SIG-M5 treated with dmso at 0.1 percent for 504 hours (cell line): ENCODE measurements around the gene NHLRC1.
"Not testable (repeated sequence)": the region's sequence is repeated elsewhere in the genome, so short reads cannot be mapped to it uniquely, and the experiment has no call there.

Source experiments
- DNase-seq: peaks from one replicate; lab custom pipeline; 2025; ENCODE audit not compliant: unreplicated experiment; lab: John Stamatoyannopoulos, UW

Gene NHLRC1

DNA sequence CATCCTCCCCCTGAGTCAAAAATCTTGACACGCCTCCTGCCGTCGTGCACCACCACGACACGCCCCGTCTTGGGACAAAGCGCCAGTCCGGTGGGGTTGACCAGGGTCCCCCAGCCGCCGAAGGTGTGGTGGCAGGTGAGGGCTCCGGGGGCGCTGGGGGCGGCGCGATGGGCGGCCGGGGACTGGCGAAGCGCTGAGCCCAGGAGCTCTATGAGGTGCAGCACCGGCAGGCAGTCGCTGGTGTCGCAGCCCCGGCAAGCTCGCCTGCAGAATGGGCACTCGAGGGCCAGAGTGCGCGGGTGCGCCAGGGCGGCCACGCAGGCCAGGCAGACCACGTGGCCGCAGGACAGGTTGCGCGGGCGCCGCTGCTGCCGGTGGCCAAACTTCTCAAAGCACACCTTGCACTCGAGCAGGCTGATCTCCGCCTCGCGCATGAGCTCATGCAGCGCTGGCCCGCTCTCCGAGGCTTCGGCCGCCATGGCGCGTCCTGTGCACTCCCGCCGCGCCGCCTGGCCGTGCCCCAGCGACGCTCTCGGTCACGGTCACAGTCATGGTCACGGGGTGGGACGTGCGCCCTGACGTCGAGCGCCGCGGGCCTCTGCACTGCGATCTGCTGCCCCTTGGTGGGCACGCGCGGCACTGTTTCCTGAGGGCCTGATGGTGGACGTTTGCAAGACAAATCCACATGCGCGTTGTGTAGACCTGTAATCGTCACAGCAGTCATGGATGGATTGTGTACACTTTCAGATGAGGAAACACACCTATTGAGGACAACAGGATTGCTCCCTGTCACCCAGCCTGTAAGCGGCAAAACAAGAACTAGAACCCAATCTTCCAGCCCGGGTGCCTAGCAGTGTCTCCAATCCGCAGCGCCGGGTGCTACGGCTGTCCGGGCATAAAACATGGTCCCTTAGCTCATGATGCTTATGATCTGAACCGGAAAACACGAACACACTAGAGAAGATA, at the start of gene NHLRC1:
Gene NHLRC1 (minus strand): TSS at position 550 of the 966 bp plus-strand sequence. CDS start 71 bp downstream, at position 479.
- peak; percentile 31 for DNase-seq

DNA sequence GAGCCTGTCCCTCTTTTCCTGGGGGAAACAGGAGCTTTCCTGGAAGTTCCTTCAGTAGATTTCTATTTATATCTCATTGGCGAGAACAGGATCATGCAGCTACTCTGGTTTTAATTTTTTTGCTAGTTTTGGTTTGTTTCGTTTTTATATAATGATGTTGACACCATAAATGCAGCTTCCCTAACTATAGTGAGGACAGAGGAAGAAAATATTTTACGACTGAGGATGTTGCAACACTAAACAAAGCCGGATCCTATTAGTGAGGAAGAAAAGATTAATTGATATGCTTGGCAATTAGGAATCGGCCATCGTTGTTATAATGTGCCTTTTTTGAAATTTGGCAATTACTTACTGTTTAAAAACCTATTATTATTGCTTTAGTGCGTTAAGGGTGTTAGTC, 49.4 kb upstream of the NHLRC1 start:
- DNase-seq = no peak

DNA sequence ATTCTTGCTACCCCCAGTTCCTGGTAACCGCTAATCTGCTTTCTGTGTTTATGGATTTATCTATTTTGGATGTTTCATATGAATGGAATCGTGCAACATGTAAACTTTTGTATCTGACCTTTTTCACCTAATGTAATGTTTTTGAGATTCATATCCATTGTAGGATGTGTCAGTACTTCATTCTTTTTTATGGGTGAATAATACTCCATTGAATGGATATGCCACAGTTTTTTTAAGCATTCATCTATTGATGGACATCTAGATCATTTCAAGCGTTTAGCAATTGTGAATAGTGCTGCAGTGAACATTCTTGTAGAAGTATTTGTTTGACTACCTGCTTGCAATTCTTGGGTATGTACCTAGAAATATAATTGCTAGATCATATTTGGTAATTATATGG, 45.8 kb upstream of the NHLRC1 start:
- DNase-seq = no peak

DNA sequence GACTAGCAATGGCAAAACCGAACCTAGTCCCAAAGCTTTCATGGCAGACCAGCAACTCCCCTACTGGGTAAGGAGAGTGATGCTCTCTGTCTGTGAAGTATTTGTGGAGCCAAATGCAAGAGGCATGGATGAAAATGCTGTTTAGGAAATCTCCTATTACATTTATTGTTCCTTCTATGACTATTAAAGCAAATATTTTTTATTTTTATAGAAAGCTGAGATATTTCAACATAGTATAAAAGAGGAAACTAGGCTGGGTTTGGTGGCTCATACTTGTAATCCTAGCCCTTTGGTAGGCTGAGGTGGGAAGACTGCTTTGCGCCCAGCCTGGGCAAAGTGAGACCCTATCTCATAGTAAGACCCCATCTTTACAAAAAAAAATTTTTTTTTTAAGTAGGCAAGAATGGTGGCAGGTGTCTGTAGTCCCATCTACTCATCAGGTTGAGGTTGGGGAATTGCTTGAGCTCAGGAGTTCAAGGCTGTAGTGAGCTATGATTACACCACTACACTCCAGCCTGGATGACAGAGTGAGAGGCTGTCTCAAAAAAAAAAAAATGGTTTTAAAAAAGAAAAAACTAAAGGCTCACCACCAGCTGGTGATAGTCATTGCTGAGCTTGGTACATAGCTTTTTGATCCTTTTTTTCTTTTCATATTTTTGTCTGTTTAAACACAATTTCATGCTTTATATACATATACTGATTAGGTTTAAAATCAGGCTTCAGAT, 44.0 kb upstream of the NHLRC1 start:
- no peak for DNase-seq

DNA sequence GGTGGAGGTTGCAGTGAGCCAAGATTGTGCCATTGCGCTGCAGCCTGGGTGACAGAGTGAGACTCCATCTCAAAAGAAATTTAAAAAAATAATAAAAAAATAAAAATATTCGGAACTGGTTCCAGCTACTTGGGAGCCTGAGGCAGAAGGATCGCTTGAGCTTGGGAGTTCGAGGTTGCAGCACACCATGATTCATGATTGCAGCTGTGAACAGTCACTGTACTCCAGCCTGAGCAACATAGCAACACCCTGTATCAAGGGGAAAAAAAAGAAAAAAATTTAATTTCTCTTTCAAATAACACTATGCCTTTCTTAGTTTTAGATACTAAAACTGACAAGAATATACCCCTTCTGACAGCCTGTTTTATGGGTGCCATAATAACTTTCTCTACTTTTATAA, 43.3 kb upstream of the NHLRC1 start:
- peak; percentile 18 for DNase-seq

DNA sequence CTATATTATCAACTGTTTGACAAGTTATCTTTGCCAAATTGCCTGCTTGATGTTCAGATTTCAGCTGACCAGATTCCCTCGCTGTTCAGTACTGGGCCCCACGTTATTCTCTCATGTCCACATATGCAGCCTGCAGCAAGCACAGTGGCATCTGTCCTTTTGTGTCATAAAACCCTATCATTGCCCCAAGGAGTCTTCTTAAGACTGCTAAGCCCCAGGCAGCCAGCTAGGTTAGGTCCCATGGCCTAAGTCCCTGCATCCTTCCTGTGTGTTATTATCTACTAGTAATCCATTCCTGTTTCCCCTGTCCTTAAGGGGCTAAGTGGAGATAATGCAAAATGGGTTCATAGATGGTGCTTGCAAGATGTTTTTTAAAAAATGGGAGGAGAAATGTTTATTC, 39.9 kb upstream of the NHLRC1 start:
- DNase-seq = no peak

DNA sequence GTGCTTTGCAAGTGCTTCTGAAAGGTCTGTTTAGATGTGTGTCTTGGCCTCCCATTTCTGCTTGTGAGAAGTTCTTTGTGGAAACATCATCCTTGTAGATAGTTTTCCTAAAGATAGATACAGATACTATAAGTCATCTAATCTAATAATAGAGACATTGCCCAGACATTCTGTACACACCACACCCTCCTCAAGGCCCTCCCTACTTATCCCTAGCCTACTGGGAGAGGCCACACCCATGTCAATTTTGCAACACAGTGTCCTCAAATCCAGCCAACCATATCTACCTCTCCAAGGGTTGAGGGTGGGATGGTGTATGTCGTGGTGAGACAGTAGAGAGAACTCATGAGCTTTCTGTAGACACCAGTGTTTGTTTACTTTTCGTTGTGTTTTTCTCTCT, 39.0 kb upstream of the NHLRC1 start:
- DNase-seq = no peak

DNA sequence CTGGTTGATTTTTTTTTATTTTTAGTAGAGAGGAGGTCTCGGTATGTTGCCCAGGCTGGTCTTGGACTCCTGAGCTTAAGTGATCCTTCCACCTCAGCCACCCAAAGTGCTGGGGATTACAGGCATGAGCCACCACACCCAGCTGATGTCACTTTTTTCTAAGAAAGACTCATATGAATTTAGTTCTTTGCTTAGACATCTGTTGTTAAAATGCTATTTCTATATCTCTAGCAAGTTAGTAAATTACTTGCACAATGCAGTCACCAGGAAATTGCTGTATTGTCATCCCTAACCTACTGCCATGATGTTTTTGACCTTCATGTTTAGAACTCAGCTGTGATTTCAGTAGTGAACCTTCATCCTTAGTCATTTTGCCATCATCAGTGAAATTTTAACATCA, 38.4 kb upstream of the NHLRC1 start:
- no peak for DNase-seq

DNA sequence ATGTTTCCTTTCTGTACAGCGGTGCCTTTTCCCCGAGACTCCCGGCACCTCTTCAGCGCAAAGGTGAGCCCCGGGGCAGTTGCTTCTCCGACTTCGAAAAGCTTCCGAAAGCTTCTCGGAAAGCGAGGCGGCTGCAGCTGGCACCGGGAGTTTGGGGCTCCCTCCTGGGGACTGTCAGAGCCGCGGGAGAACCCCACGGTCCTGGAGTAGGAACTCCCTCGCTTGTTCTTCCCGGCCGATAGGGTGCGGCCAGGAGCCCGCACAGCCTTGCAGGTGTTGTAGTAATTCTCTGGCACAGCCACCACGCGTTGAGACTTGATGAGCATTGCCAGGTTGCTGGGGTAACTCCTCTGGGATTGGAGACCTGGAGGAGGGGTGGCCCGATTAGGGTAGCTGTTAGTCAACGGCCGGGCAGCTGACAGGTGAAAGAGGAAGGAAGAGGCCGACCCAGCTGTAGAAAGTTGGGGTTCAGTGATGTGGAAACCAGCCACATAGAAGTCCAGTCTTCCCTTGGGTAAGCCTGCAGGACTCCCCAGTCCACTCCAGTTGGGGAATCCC, 33.5 kb upstream of the NHLRC1 start:
- peak; percentile 55 for DNase-seq

DNA sequence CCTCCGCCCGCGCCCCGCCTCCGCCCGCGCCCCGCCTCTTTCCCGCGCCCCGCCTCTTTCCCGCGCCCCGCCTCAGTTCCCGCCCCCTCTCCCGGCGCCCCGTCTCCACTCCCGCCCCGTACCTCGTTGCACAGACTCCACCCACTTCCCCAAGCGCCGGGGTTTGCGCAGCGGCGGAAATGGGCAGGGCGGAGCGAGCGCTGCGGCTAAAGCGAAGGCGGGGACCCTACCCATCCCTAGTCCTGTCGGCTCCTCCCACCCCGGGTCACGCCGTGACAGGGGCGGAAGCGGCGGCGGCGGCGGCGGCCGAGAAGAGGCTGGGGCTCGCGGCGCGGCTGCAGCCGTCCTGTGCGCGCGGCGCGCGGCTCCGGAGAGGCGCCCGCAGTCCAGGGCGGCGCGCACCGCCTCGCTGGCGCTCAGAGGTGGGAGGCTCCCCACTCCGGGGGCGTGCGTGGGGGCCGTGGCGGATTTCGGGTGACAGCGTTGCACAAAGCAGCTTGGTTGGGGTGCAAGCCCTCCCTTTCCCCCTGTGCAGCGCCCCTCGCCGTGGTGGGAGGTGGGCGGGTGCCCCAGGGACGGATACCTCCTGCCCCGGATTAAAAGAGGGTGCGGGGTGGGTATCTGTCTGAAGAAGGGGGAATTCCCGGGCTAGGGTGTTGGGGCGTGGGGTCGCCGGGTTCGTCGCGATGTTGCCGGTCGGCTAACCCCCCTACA, 32.8 kb upstream of the NHLRC1 start, which contains the start of gene KDM1B:
Gene KDM1B (plus strand): TSS at position 273 of the 714 bp plus-strand sequence. CDS start 4,474 bp downstream, outside the sequence.
- peak; percentile 93 for DNase-seq

DNA sequence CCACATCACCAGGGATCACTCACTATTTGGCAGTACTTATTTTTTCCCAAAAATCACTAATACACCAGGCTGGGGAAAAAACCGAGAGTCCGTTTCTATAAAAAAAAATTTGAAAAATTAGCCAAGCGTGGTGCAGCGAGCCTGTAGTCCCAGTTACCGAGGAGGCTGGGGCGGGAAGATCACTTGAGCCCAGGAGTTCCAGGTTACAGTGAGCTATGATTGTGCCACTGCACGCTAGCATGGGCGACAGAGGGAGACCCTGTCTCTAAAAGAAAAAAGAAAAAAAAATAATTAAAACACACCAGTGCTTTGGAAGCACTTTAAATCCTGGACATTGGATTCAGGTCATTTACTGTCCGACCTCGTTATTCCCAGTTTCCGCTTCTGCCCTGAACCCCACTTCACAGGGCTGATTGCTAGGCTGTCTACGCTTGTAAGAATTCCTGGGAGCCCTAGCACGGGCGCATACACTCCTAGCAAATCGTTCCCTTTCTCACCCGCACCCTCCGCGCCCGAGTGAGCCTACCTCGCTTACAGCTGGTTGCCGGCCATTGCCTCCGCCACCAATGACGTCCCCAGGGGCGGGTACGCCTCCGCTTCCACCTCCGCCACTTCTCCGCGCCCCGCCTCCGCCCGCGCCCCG, 32.2 kb upstream of the NHLRC1 start, which contains the start of gene TPMT:
Gene TPMT (minus strand): TSS at position 571 of the 643 bp plus-strand sequence. CDS start 5,950 bp downstream, outside the sequence.
- no peak for DNase-seq

DNA sequence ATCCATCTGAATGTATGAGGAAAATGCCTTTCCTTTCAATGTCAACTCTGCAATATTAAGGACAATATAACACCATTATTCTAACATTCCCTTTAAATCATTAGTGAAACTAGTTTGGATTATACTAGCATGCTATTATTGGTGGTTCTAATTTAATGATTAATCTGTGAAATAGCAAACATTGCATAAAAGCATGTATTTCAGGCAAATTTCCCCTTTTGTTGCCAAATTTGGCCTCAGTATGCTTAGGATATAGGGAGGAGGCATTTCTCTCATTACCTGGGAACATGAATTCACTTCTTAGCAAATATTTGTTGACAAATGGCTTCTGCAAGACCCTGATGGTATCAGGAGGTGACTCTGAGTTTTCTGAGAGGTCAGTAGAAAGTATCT, 30.8 kb upstream of the NHLRC1 start:
- DNase-seq = no peak

DNA sequence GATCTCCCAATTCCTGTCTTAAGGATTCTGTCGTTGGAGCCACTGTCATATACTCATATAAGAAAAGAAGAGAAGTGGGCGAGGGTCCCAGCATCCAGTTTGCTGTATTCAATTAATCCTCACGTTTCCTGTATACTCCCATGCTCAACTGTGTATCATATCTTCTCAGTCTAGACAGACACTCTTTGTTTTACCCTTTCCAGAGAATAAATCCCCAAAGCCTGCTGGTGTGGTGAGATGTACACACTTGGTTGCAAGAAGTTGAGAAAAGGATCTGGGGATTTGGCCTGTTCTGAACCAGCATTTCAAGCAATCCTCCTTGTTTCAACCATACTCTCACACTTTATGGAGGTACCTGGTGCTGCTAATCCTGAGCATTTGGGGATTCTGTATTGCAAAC, 29.3 kb upstream of the NHLRC1 start:
- DNase-seq = no peak

DNA sequence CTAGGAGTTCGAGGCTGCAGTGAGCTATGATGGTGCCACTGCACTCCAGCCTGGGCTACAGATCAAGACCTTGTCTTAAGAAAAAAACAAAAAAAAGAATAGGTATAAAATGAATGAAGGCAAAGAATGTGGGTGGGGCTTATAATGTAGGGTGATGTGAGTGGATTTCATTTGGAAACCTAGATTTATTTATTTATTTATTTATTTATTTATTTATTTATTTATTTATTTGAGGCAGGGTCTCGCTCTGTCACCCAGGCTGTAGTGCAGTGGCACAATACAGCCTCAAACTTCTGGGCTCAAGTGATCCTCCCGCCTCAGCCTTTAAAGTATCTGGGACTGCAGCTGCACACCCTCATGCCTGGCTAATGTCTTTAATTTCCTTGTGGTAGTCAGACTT, 28.9 kb upstream of the NHLRC1 start:
- DNase-seq = not testable (repeated sequence)

DNA sequence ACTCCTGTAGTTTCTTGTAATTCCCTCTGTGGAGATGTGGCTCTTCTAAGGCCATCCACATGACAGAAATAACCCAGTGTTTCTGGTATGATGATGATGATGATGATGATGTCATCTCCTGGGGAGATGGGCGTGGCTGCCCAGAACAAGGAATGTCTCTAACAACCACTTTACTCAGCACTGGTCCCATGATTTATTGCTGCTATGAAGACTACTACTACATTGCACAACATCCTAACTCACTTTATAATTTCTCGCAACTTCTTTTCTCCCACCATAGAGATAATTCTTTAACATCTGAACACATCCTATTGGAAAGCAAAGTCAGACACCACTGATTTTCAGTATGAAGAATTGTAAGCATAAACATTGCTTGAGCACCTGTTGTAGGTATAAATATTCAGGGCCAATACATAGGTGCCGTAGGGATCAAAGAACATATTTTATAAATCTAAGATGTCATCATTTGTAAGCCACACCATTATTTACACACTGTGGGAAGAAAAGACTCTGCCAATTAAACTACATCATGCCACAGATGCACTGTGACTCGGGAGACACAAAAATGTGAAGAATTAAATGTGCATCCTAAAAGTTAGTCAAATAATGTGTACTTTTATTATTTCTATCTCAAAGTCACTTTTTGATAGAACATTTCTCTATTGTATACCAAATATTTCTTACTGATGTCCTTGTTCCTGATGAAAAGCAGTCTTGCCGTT, 26.0 kb upstream of the NHLRC1 start:
- DNase-seq = no peak

DNA sequence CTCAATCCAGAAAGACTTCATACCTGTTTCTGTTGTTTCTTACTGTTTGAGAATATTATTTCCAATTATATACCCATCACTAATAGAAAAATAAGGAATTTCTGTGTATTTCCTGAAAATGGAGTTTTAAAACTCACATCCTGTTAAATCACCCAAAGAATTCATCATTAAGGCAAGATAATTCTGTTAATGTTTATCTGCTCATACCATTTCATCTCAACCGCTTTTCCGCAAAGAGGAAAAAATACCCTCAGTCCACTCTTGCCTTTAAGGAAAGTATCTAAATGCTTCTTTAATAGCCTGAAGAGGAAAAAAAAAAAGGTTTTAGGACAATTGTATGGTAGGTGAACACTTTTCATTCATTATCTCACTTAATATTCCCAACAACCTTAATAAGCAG, 25.1 kb upstream of the NHLRC1 start:
- DNase-seq = no peak

DNA sequence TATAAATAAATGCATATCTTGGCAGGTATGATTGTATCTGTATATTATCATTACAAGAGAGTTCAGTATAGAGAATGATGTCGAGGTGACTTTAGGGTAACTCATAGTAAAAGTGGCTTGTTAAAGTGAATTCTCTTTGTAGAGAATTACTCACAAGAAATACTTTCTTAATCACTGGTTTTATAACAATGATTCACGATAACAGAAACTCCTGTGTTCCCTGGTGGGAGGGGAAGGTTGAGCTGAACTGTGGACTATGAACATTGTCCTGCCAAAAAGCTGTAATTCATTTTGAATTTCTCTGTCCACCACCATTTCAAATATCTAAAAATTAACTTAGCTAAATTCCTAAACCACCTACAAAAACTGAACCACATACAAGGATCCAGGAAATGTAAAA, 24.7 kb upstream of the NHLRC1 start:
- no peak for DNase-seq

DNA sequence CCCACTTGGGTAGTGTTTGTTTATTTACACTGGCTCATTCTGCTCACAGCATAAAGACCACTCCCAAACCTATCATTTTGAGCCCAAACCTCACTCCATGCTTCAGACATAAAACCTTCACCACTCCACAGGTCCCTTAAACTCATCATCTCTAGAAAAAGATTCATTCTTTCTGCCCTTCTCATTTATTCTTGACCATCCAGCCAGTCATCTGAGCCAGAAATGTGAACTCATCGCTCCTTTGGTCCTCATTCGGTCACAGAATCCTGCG, 20.0 kb upstream of the NHLRC1 start:
- no peak for DNase-seq

DNA sequence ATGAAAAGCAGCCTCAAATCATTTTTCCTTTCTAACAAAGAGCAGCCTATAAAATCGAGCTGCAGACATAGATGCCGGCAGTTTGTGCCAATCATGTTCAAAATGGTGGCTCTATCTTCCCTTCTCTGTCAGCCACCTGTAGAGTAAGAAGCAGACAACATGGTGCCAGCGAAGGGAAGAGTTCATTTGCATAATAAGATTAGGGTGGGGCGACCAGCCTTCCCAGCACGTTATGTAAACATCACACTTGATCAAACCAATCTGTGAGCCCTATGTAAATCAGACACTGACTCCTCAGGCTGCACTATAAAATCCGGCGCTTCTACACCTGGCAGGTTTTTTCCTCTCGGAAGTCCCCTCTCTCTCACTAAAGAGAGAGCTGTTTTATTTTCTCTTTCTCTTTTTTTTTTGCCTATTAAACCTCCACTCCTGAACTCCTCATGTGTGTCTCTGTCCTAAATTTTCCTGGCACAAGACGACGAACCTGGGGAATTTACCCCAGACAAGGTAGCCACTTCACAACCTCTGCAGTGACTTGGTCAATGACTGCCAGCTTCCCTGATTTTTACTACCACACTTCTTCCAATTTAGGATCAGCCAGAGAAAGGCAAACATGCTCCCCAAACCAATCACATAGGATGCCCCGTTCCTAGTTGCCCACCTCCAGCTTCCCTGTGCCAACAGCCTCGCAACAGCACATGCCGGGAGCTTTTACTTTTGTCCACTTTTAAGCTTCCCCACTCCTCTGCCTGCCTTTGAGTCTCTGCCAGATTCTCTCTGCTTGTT, 19.5 kb upstream of the NHLRC1 start:
- DNase-seq = no peak
